DLD1 (cell line): ENCODE measurements around the gene FOXN3.
"Not testable (repeated sequence)": the region's sequence is repeated elsewhere in the genome, so short reads cannot be mapped to it uniquely, and the experiment has no call there.

Experiments
- in situ Hi-C: cut with HindIII; loops from 2 replicates; pipeline ENCODE4 v1.10.0; 2017; ENCODE audit warnings: low sequenced_read_pairs

The FOXN3 gene

GRCh38 chr14:89111232-89111631 lies 305.8 kb downstream of the FOXN3 start:
- in situ Hi-C loops = not testable (repeated sequence)

GRCh38 chr14:89110110-89110509 lies 306.9 kb downstream of the FOXN3 start:
- in situ Hi-C loops = no loop called here

GRCh38 chr14:89108608-89109007 lies 308.4 kb downstream of the FOXN3 start:
- in situ Hi-C loops = no loop called here

- in situ Hi-C loops = no loop called here
Measured at GRCh38 chr14:89107626-89108025, 309.4 kb downstream of the FOXN3 start.
